ENCODE measurements around the gene C11orf91. TPM values are rescaled to one million over a fixed set of nuclear protein-coding genes. Genes with fewer than 3 reads are reported as not detected.

C11orf91 gene
- total RNA-seq, 1 experiment from 2014 or later, result not detected

GRCh38 chr11:33651555-33651954, 49.1 kb downstream of the C11orf91 start:
- no peak for DNase-seq (ENCODE audit: low read depth)

- no peak for DNase-seq (ENCODE audit: low read depth)
Observed at GRCh38 chr11:33649944-33650343, 50.7 kb downstream of the C11orf91 start.

Other genes starting within 250 kb of the C11orf91 start
- gene CD59, start 35.6 kb upstream of the C11orf91 start, total RNA-seq (2014; rRNA removed; shearing (Covaris generic)), result 611 and 742 TPM in 2 replicates
- gene FBXO3, start 73.7 kb upstream of the C11orf91 start, total RNA-seq (2014; rRNA removed; shearing (Covaris generic)), result 46.1 and 63.7 TPM in 2 replicates
- 0.54 and 0.84 TPM in 2 replicates for gene LMO2, start 191.2 kb upstream of the C11orf91 start, total RNA-seq (2014; rRNA removed; shearing (Covaris generic))